Esophagus (tissue), 2 donors: Measurements from ENCODE around the gene SH3TC1. TPM values are rescaled to one million over a fixed set of nuclear protein-coding genes. Genes with fewer than 3 reads are reported as not detected.

ENCODE experiments used
- H3K27ac ChIP-seq, 2 donors: one replicate each; pipeline ENCODE4 v1.5.1; 2013; ENCODE audit warnings: low read depth in 2 of 2, mild to moderate bottlenecking in 2 of 2, inconsistent platforms in 1 of 2, low read length in 1 of 2, moderate library complexity in 1 of 2
- H3K27me3 ChIP-seq, 2 donors: one replicate each; pipeline ENCODE4 v1.6.1; 2013; ENCODE audit warnings: low read length in 2 of 2, control low read depth in 1 of 2, mild to moderate bottlenecking in 1 of 2; ENCODE audit not compliant: insufficient read depth in 2 of 2, control insufficient read depth in 1 of 2
- H3K36me3 ChIP-seq, 2 donors: one replicate each; pipeline ENCODE4 v1.6.1; 2013; ENCODE audit warnings: low read length in 1 of 2; ENCODE audit not compliant: control insufficient read depth in 2 of 2, insufficient read depth in 2 of 2
- H3K4me1 ChIP-seq, 2 donors: one replicate each; pipeline ENCODE4 v1.6.1; 2013; ENCODE audit warnings: low read length in 1 of 2; ENCODE audit not compliant: control insufficient read depth in 2 of 2, insufficient read depth in 2 of 2
- H3K4me3 ChIP-seq, 2 donors: one replicate each; pipeline ENCODE4 v1.5.1; 2013; ENCODE audit warnings: low read length in 2 of 2, mild to moderate bottlenecking in 2 of 2, low read depth in 1 of 2, moderate library complexity in 1 of 2
- H3K9me3 ChIP-seq, 2 donors: one replicate each; pipeline ENCODE4 v1.6.1; 2013; ENCODE audit warnings: mild to moderate bottlenecking in 2 of 2, low read depth in 1 of 2, low read length in 1 of 2, moderate library complexity in 1 of 2; ENCODE audit not compliant: control insufficient read depth in 2 of 2, insufficient read depth in 1 of 2
- WGBS, 2 donors: extraction: QIAGEN DNeasy Blood & Tissue Kit; methylation state at CpG; one replicate each; pipeline ENCODE4 v1.1.7; 2013; 5-methylcytosine and 5-hydroxymethylcytosine counted together
- polyA plus RNA-seq, 2 donors: library from polyadenylated mRNA; stranded (reverse); fragments of 200-250 nt; gene quantifications; one replicate each; pipeline ENCODE4 v1.2.3, GENCODE V29; 2013
- donor health status: healthy with polysubstance abuse.
- donor health status: Bipolar disorder and iron deficiency.

Gene SH3TC1
- polyA plus RNA-seq, 2 donors, result 18.0 to 19.2 TPM

- H3K27me3 ChIP-seq, result no peaks in the 10 kb centered on the region
- H3K27ac ChIP-seq, result no peak overlapping the region
- H3K9me3 ChIP-seq, result no peaks in the 10 kb centered on the region
- H3K36me3 ChIP-seq, result peaks cover 0 to 51% of the 10 kb centered on the region in 2 donors
- H3K4me3 ChIP-seq, result no peak overlapping the region
- WGBS, 2 donors, result 53 to 58% methylated on average over 14 of the region's 14 CpGs
- H3K4me1 ChIP-seq, result peaks cover 0 to 5% of the 10 kb centered on the region in 2 donors
Observed at GRCh38 chr4:8238036-8238511, 39.0 kb downstream of the SH3TC1 start.

- 58 to 59% methylated on average over 16 to 17 of the region's 17 CpGs for WGBS, 2 donors
- Histone ChIP-seq H3K27ac (no peak overlapping the region), H3K27me3 (no peaks in the 10 kb centered on the region), H3K9me3 (no peaks in the 10 kb centered on the region), H3K4me3 (no peak overlapping the region), H3K4me1 (peaks cover 0 to 5% of the 10 kb centered on the region in 2 donors), H3K36me3 (peaks cover 0 to 46% of the 10 kb centered on the region in 2 donors)
Observed at GRCh38 chr4:8238515-8239053, 39.5 kb downstream of the SH3TC1 start.

GRCh38 chr4:8239226-8239625 is 40.1 kb downstream of the SH3TC1 start:
- 97% methylated on average over 13 of the region's 13 CpGs for WGBS, 2 donors
- H3K36me3 ChIP-seq, result peaks cover 0 to 41% of the 10 kb centered on the region in 2 donors

GRCh38 chr4:8239661-8240060 is 40.6 kb downstream of the SH3TC1 start:
- peaks cover 0 to 5% of the 10 kb centered on the region in 2 donors for H3K4me1 ChIP-seq
- no peak overlapping the region for H3K4me3 ChIP-seq
- no peak overlapping the region for H3K27ac ChIP-seq
- WGBS, 2 donors, result 93 to 94% methylated on average over 9 of the region's 9 CpGs
- no peaks in the 10 kb centered on the region for H3K9me3 ChIP-seq
- peaks cover 0 to 37% of the 10 kb centered on the region in 2 donors for H3K36me3 ChIP-seq
- no peaks in the 10 kb centered on the region for H3K27me3 ChIP-seq

More at GRCh38 chr4:8239226-8239625, 40.1 kb downstream of the SH3TC1 start:
- Histone ChIP-seq H3K4me1 (peaks cover 0 to 5% of the 10 kb centered on the region in 2 donors), H3K27me3 (no peaks in the 10 kb centered on the region), H3K4me3 (no peak overlapping the region), H3K9me3 (no peaks in the 10 kb centered on the region), H3K27ac (no peak overlapping the region)

GRCh38 chr4:8240211-8241041 is 41.3 kb downstream of the SH3TC1 start:
- Histone ChIP-seq H3K9me3 (no peaks in the 10 kb centered on the region), H3K36me3 (peaks cover 0 to 31% of the 10 kb centered on the region in 2 donors)

GRCh38 chr4:8241211-8241779 is 42.2 kb downstream of the SH3TC1 start:
- no peaks in the 10 kb centered on the region for H3K27me3 ChIP-seq
- no peak overlapping the region for H3K27ac ChIP-seq
- no peak overlapping the region for H3K4me3 ChIP-seq
- H3K9me3 ChIP-seq, result no peaks in the 10 kb centered on the region
- H3K36me3 ChIP-seq, result peaks cover 0 to 23% of the 10 kb centered on the region in 2 donors
- 92 to 94% methylated on average over 14 of the region's 14 CpGs for WGBS, 2 donors
- H3K4me1 ChIP-seq, result peaks cover 0 to 5% of the 10 kb centered on the region in 2 donors

More at GRCh38 chr4:8240211-8241041, 41.3 kb downstream of the SH3TC1 start:
- peaks cover 0 to 5% of the 10 kb centered on the region in 2 donors for H3K4me1 ChIP-seq
- H3K4me3 ChIP-seq, result no peak overlapping the region
- H3K27me3 ChIP-seq, result no peaks in the 10 kb centered on the region
- H3K27ac ChIP-seq, result no peak overlapping the region
- WGBS, 2 donors, result 77 to 80% methylated on average over 26 of the region's 26 CpGs

GRCh38 chr4:8241895-8242696 is 43.0 kb downstream of the SH3TC1 start:
- H3K27ac ChIP-seq, result no peak overlapping the region
- H3K9me3 ChIP-seq, result no peaks in the 10 kb centered on the region
- H3K27me3 ChIP-seq, result no peaks in the 10 kb centered on the region
- H3K36me3 ChIP-seq, result peaks cover 0 to 15% of the 10 kb centered on the region in 2 donors
- no peak overlapping the region for H3K4me3 ChIP-seq
- peaks cover 0 to 5% of the 10 kb centered on the region in 2 donors for H3K4me1 ChIP-seq
- 28 to 30% methylated on average over 28 to 29 of the region's 29 CpGs for WGBS, 2 donors

GRCh38 chr4:8242782-8243560 is 43.9 kb downstream of the SH3TC1 start:
- Histone ChIP-seq H3K36me3 (peaks cover 0 to 11% of the 10 kb centered on the region in 2 donors), H3K27me3 (no peaks in the 10 kb centered on the region), H3K27ac (no peak overlapping the region)

More at GRCh38 chr4:8242782-8243560, 43.9 kb downstream of the SH3TC1 start:
- no peaks in the 10 kb centered on the region for H3K9me3 ChIP-seq
- H3K4me3 ChIP-seq, result no peak overlapping the region
- WGBS, 2 donors, result 73 to 77% methylated on average over 10 of the region's 10 CpGs
- peaks cover 0 to 11% of the 10 kb centered on the region in 2 donors for H3K4me1 ChIP-seq
